T-helper 2 cell treated with Interferon-gamma antibody and Interleukin-4, amounts not matched to agents 100 ng/mL and 5 ng/mL, for 36 hours (primary cell): ENCODE data around the gene ARHGEF39. TPM values are rescaled to one million over a fixed set of nuclear protein-coding genes. Genes with fewer than 3 reads are reported as not detected.
"Not testable (repeated sequence)": the region's sequence is repeated elsewhere in the genome, so short reads cannot be mapped to it uniquely, and the experiment has no call there.

Experiments used
- intact Hi-C: fragments of 100-400 bp; cut with micrococcal nuclease; formaldehyde crosslinking; loops from one replicate; pipeline ENCODE4 v1.15.1; 2023
- total RNA-seq: library from RNA; stranded (reverse); gene quantifications from 2 replicates; pipeline ENCODE4 v1.2.3, GENCODE V29; 2022

ARHGEF39 gene
- total RNA-seq, 1 donor from 2014 or later, result 14.7 TPM

DNA sequence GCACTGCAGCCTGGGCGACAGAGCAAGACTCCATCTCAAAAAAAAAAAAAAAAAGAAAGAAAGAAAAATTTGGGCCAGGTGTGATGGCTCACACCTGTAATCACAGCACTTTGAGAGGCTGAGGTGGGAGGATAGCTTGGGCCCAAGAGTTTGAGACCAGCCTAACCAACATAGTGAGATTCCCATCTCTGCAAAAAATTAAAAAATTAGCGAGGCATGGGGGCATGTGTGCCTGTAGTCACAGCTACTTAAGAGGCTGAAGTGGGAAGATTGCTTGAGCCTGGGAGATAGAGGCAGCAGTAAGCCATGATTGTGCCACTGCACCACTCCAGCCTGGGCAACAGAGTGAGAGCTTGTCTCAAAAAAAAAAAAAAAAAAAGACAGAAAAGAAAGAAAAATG lies 11.4 kb downstream of the ARHGEF39 start:
- intact Hi-C loops, result no loop called here

DNA sequence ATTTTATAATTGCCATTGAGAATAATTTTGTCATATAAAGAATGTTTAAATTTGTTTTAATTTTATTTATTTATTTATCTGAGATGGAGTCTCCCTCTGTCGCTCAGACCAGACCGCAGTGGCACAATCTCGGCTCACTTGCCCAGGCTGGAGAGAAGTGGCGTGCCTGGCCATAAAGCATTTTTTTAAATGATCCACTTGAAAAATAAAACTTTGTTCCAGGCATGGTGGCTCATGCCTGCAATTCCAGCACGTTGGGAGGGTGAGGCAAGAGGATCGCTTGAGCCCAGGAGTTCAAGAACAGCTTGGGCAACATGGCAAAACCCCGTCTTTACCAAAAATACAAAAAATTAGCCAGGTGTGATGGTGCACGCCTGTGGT lies 12.2 kb downstream of the ARHGEF39 start:
- intact Hi-C loops, result no loop called here

DNA sequence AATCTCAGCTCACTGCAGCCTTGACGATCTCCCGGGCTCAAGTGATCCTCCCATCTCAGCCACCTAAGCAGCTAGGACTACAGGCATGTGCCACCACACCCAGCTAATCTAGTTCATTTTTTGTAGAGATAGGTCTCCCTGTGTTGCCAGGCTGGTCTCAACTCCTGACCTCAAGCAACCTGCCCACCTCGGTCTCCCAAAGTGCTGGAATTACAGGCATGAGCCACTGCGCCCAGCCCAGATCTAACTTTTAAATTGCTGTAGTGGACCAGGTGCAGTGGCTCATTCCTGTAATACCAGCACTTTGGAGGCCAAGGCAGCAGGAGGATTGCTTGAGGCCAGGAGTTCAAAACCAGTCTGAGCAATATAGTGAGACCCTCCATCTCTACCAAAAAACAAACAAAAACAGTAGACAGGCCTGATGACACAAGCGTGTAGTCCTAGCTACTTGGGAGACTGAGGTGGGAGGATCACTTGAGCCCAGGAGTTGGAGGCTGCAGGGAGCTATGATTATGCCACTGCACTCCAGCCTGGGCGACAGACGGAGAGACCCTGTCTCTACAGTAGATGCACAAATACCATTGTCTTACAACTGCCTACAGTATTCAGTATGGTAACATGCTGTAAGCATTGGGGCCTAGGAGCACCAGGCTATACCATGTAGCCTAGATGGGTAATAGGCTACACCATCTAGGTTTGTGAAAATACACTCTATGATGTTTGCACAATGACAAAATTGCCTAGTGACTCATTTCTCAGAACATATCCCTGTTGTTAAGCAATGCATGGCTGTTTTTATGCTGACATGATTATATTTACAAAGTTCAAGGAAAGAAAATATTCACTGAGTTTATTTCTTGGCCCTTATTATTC lies 12.8 kb downstream of the ARHGEF39 start:
- intact Hi-C loops, result no loop called here

DNA sequence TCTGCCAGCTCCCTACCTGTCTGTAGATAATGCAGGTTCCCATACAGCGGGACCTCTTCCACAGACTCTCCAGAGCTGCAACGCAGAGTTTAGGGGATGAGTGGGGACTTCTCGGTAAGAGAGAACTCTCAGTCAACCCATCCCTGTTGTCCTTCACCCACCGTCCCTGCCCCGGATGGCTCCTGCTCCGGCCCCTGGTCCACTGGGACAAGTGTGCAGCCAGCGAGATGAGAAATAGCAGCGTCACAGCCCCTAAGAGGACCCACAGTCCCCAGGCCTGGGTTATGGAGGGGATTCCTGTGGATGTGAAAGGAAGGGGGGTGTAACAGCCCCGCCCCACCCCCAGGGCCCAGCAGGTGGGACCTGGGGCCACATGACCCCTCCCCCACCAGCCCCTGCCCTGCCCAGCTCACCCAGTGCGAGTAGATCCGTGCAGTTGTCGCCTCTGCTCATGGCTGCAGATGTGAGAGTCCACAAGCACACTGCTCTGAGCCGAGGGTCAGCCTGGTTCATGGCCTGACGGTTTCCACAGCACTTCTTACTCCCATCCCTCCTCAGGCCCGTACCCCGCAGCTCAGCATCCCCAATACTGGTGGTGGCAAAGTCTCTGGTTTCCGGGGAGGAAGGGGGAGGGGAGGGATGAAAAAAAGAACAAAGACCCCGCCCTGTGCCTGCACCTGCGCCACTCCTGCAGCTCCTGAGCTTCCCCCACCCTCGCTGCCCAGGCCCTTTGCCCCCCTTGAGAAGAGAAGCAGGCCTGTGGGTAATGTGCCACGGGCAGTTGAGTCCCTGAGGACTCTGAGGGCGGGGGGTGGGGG lies 14.4 kb downstream of the ARHGEF39 start, which contains the start of gene SIT1:
TSS of gene SIT1 (minus strand) at position 591 of the 818 bp plus-strand sequence. CDS start at position 513, 78 bp downstream.
- intact Hi-C loops, result no loop called here

DNA sequence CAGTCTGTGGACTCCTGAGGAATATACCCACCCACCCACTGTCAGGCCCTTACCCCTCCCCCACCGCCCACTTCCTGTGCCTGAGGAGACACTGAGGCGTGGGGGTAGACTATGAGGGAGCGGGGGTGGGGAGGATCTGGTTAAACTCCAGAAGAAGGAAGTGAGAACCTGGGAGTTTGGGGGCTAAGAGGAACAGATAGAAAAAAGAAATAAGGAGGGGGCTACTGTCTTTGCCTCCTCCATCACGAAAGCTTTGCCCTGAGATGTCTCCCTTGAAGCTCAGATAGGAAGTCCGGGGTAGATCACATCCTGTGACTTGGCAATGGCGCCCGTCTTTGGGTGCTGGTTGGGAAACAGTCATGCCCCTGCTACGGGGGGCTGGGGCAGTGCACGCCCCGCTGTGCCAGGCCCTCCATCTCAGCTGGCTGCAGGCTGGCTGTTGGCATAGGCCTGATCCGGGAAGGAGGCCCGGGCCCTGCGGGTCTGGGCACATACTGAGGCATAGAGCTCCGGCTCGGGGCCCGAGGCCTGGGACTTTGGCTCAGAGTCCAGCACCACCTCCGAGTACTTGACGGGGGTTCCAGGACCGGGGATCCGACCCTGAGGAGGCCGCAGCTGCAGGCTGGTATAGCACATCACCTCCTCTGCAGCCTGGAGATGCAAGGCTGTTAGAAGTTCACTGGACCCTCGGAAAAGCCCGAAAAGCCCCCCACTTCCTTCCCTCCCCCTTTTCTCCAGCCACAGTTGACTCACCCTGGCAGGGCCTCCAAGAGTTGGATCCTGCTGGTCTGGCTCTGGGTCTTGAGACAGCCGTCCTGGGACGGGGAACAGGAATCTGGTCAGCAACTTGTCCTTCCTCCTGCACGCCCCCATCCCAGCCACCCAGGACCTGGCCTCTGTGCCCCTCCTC lies 15.3 kb downstream of the ARHGEF39 start:
- intact Hi-C loops, result loop anchor here (1.0 to 5.0 kb wide), 4 partner anchors 8 to 163 kb away; partner anchors contain the start of genes GBA2, RGP1 and SPAG8

DNA sequence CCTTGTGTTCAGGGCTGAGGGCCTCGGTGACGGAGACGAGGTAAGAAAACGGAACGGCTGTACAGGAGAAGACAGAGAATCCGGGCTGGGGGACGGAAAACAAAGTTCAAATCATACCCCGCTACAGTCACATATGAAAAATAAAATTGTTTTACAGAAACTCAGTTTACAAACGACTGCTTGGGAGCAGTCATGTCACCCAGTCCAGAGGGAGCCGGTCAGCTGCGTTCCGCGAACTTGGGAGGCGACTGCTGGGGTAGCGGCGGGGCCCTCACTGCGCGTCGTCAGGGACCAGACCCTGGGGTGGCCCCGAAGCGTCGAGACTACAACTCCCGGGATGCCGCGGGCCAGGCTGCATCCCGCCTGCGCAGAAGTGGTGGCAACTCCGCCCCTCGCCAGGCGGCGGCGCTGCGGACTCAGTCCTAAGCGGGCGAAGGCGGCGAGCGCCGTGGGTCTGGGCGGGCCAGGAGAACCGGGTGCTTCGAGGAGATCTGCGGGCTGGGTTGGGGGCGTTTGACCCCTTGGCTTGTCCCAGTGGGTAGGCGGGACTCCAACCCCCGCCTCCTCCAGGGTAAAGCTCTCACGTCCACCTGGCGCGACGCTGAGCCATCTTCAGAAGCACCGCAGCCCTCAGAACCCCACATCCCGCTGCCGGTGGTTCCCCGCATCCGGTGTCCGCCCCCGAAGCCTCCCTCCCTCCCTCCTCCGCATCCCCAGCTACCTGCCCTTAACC lies 18.3 kb downstream of the ARHGEF39 start:
- intact Hi-C loops, result loop anchor here (1.0 to 5.0 kb wide), 6 partner anchors 27 to 166 kb away; partner anchors contain the start of genes CREB3, GBA2, RGP1 and SPAG8

DNA sequence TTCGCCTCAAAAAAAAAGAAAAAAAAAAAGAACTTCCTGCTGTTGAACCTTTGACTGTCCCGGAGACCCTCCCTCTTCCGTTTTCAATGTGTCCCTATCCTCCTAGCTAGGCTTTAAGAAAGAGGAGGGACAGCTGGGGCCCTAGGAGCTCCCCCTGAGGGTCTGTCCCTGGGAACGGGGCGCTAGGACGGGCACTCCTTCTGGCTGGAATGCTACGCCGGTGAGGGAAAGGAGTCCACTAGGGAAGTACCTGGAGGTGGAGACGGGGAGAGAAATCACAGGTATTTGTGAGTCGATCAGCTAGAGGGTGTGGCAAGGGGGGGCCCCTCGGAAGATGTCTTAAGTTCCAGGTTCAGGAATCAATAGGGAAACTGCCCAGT lies 18.9 kb downstream of the ARHGEF39 start:
- intact Hi-C loops, result loop anchor here (1.0 to 5.0 kb wide), 4 partner anchors 42 to 166 kb away; partner anchors contain the start of genes GBA2, RGP1 and SPAG8

DNA sequence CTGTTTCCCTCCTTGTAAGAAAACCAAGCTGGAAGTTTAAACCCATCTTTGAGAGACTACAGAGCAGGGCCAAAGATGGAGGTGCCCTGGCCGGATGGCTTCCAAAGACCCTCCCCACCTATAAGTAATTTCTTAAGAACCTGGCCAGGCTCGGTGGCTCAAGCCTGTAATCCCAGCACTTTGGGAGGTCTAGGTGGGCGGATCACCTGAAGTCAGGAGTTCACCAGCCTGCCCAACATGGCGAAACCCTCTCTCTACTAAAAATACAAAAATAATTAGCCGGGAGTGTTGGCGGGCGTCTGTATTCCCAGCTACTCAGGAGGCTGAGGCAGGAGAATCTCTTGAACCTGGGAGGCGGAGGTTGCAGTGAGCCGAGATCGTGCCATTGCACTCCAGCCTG lies 19.3 kb downstream of the ARHGEF39 start:
- intact Hi-C loops, result loop anchor here (1.0 to 5.0 kb wide), 4 partner anchors 41 to 167 kb away; partner anchors contain the start of genes GBA2, RGP1 and SPAG8

DNA sequence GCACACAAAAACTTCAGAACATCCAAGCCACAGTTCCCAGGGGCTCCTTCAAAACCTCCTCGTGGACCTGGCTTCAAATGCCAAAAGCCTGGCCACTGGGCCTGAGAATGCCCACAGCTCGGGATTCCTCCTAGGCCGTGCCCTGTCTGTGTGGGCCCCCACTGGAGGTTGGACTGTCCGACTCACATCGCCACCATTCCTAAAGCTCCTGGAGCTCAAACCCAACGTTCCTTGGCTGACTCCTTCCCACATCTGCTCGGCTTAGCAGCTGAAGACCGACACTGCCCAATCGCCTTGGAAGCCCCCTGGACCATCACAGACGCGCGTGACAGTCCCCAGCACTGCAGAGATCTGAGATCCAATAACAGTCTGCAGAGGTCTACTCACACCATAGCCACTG lies 21.9 kb downstream of the ARHGEF39 start:
- intact Hi-C loops, result no loop called here

DNA sequence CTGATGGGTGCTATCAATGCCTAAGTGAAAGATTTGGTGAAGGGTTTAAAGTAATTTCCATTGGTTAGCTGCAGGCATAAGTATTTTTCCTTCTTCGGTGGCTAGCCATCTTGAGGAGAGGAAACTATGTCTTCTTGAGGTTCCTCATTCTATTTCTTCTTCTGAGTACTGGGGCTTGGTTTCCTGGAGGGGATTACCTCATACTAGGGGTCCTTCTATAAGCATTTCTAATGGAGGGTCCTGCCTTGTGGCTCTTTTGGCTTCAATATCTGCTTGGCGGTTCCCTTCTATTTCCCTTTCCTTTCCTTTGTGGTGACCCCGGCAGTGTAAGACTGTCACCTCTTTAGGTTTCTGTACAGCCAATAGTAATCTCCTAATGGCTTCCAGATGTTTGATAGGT lies 23.5 kb downstream of the ARHGEF39 start:
- intact Hi-C loops, result not testable (repeated sequence)

DNA sequence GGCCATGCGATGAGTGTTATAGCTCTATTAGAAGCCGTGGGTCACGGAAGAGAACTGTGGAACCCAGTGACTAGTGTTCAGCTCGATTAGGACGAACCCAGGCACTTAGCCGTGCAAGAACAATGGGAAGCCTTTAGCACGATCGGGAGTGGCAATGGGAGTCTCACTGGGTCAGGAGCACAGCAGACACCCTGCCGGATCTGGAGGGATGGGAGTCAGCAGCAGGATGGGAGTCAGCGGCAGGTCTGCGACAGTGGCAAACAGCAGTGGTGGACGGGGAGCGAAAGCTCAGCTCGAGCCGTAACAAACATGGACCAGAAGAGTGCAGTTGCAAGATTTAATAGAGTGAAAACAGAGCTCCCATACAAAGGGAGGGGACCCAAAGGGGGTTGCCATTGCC lies 24.6 kb downstream of the ARHGEF39 start:
- intact Hi-C loops, result not testable (repeated sequence)

DNA sequence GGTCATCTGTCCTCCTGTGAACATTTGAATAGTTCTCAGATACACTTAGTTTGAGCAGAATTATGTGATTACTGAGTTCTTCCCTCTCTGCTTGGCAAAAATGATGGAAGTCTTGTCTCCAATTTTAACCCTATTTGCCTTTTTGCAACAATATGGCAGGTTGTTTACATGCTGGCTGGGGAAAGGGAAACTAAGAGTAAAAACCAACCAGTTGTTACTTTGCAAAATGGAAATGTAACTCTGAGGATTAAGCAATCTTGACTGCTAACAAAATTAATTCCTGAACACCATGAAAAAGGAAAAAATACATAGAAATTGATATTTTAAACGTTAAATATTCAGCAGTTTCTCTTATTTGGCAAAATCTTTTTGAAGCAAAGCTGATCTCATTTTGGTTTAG lies 25.4 kb downstream of the ARHGEF39 start:
- intact Hi-C loops, result no loop called here

DNA sequence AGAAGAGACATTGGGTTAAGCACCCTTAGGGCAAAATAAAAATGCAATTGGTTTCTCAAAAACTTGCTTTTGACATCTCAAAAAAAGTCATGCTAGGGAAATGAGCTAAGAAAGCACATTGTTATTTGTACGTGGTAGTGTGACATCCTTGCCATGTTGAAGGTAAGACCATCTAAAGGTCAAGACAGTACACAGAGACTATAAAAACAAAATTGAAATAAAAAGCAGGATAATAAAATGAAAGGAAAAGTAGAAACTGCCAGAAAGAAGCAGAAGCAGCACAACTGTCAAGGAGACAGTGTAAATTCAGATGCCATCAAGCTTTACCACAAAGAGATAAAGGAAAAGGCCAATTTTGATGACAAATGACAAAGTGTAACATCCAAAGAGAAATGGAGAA lies 25.8 kb downstream of the ARHGEF39 start:
- intact Hi-C loops, result not testable (repeated sequence)

DNA sequence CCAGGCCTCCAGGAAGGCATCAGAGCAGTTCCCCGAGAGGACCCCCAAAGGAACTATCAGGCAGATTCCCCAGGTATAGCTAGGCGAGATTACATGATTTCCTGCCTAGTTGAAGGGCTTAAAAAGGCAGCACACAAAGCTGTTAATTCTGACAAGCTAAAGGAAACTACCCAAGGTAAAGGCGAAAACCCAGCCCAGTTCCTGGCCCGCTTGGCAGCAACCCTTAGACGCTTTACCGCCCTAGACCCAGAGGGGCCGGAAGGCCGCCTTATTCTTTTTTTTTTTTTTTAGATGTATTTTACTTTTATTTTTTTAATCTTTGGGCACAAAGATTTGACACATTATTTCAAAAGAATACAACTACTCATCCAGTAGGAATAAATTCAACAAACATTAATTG lies 26.2 kb downstream of the ARHGEF39 start:
- intact Hi-C loops, result not testable (repeated sequence)

DNA sequence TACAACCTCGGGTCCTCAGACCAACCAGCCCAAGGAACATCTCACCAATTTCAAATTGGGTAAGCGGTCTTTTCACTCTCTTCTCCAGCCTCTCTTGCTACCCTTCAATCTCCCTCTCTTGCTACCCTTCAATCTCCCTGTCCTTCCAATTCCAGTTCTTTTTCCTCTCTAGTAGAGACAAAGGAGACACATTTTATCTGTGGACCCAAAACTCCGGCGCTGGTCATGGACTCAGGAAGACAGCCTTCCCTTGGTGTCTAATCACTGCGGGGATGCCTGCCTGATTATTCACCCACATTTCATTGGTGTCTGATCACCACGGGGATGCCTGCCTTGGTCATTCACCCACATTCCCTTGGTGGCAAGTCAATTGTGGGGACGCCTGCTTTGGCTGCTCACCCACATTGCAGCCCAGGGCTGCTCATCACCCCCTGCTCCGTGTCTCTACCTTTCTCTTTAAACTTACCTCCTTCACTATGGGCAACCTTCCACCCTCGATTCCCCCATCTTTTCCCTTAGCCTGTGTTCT lies 27.5 kb downstream of the ARHGEF39 start:
- intact Hi-C loops, result not testable (repeated sequence)

DNA sequence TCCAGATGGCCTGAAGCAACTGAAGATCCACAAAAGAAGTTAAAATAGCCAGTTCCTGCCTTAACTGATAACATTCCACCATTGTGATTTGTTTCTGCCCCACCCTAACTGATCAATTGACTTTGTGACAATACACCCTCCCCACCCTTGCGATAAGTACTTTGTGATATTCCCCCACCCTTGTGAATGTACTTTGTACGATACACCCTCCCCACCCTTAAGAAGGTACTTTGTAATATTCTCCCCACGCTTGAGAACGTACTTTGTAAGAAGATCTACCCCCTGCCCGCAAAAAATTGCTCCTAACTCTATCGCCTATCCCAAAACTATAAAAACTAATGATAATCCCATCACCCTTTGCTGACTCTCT lies 28.1 kb downstream of the ARHGEF39 start:
- intact Hi-C loops, result not testable (repeated sequence)

DNA sequence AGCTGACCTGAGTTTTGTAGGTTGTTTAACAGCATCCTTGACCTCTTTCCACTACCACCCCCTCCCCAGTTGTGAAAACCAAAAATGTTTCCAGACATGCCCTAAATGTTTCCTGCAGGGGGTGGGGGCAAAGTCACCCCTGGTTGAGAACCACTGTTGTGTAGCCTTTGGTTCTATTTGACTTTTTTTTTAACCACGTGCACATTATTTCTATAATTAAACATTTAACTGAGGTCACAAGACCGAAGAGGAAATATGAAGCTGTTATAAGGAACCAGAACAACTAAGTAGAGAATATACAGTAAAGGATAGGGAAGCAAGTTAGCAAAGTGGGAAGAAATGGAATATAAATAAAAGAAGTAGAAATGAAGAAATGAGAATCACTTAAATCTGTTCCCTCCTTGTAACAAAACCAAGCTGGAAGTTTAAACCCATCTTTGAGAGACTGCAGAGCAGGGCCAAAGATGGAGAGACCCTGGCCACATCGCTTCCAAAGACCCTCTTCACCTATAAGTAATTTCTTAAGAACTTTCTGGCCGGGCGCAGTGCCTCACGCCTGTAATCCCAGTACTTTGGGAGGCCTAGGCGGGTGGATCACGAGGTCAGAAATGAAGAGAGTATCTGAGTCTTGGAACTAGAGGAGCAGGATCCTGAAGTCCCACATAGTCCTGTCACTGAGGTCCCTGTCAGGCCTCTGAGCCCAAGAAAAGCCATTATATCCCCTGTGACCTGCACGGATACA lies 28.7 kb downstream of the ARHGEF39 start:
- intact Hi-C loops, result no loop called here

DNA sequence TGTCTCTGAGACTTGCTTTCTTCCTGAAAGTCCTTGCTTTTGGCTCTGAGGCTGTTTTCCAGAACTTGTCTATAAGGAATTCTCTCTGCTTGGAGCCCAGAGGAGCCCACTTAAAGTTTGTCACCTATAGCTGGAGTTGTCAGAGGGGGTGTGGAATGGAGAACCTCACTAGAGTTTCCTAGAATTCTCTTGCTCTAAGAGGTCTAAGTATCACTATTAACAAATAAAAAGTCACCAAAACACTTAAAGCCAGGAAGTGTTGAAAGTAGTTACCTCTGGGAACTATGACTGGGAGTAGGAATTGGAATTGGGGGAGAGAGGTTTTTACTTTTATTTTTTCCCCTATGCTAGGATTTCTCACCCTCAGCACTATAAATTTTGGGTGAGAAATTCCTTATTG lies 29.3 kb downstream of the ARHGEF39 start:
- intact Hi-C loops, result no loop called here

DNA sequence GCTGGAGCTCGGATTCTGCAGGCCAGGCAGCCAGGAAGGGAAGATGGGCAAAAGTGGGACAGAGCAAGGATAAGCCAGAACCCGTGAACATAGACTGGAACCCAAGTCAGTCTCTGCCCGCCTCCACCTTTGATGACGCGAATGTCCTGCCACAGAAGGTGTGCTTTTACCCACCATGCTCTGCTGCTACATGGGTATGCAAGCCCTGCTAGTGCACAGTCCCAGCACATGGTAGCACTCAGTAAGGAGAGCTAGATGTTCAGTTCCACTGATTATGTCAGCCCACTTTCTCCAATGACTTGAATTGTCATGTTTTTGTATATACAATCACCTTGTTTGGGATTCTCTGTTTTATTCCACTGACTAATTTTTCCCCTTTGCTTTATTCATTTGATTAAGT lies 35.4 kb downstream of the ARHGEF39 start:
- intact Hi-C loops, result no loop called here
